Stimulated activated CD8-positive, alpha-beta memory T cell treated with anti-CD3 and anti-CD28 coated beads, Interleukin-7, amount 100 ng/mL, for 48 hours (primary cell): Measurements from ENCODE around the gene EHD2.
A peak's percentile ranks its signal among the peaks of the same experiment; 100 is the strongest.
"Not testable (repeated sequence)": the region's sequence is repeated elsewhere in the genome, so short reads cannot be mapped to it uniquely, and the experiment has no call there.

ENCODE experiments used
- DNase-seq, 2 donors: peaks; one replicate each; pipeline ENCODE4 v3.0.0-alpha.2; 2020; ENCODE audit warnings: low read depth in 1 of 2; ENCODE audit errors: extremely low read depth in 1 of 2

The EHD2 gene, protein sequence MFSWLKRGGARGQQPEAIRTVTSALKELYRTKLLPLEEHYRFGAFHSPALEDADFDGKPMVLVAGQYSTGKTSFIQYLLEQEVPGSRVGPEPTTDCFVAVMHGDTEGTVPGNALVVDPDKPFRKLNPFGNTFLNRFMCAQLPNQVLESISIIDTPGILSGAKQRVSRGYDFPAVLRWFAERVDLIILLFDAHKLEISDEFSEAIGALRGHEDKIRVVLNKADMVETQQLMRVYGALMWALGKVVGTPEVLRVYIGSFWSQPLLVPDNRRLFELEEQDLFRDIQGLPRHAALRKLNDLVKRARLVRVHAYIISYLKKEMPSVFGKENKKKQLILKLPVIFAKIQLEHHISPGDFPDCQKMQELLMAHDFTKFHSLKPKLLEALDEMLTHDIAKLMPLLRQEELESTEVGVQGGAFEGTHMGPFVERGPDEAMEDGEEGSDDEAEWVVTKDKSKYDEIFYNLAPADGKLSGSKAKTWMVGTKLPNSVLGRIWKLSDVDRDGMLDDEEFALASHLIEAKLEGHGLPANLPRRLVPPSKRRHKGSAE

GRCh38 chr19:47713046-47714021 is at the start of gene EHD2:
Gene EHD2 (plus strand): TSS chr19:47713422. CDS start chr19:47716613, 3,191 bp downstream.
- DNase-seq: peak; percentile 10 to 23

- no peak for DNase-seq
Observed at GRCh38 chr19:47663435-47663910, 49.7 kb upstream of the EHD2 start.

DNA sequence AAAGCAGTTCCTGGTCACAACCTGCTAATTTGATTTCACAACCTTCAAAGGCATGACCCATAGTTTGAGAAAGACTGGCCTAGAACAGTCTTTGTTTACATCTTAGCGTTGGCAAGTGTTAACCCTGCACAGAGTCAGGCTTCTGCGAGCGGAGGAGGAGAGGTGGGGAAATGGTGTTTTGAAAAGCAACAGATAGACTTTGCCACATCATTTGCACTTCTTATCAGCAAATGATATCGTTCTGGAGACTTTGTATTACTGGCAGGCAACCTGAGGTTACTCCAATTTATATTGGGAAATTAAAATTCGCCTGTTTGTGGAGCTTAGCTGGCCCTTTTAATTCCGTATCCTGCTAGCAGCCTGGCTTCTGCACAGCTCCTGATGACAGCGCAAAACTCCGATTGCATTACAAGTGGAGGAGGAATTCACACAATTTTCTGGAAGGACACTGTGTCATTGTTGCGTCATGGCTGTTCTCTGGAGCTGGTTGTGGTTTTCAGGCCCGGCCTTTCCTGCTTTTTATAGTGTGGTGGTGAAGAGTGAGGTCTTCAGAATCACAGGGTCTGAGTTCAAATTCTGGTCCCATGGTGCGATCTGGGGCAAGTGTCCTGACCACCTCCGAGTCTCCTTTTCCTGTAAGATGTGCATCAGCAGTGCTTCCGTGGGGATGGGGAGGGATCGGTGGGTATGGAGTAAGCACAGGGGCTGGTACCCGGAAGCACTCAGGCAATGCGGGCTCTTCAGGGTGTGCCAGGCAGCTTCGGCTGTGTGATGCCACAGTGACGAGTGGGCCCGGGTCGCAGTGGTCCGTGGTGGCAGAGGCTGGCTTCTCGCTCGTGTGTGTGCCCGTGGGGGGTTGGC is 49.1 kb upstream of the EHD2 start:
- DNase-seq: no peak

GRCh38 chr19:47668556-47668955 is 44.7 kb upstream of the EHD2 start:
- not testable (repeated sequence) for DNase-seq

DNA sequence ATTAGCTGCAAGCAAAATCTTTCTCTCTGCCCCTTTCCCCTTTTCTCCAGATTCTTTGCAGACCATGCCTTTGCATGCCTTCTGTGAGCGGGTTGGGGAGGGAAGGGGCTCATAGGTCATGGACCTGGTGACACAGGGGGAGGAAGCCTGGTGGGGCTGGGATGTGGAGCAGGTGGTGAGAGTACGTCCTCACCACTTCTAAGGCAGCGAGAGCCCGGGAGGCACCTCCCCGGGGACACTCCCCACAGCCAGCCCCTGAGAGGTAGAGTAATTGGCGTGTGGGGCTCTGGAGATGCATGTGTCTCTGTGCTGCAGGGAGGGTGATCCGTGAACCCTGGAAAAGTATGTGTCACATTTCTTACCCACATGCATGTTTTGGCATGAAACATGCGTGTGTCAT is 42.5 kb upstream of the EHD2 start:
- DNase-seq: no peak

GRCh38 chr19:47671499-47671898 is 41.7 kb upstream of the EHD2 start:
- DNase-seq: no peak

- DNase-seq: no peak
Observed at GRCh38 chr19:47673426-47673825, 39.8 kb upstream of the EHD2 start.

- DNase-seq: no peak
Observed at GRCh38 chr19:47674548-47674947, 38.7 kb upstream of the EHD2 start.

GRCh38 chr19:47675271-47675670 is 38.0 kb upstream of the EHD2 start:
- no peak for DNase-seq

DNA sequence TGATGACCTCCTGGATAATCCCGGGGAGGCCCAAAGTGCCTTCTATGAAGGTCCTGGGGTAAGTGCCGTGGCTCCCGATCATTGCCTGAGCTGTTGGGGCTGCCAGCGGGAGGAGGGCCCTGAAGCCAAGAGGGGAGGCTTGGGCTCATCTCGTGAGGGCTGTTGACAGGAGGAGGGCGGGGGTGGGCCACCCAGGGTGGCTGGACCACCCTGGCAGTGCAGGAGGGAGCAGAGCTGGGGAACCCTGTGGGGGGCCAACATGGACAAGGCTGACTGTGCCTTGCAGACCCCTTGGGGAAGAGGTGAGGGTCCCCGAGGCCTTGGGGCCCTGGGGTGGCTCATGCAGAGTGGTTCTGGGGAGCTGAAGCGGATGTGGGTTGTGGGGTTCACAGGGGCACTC is 37.4 kb upstream of the EHD2 start:
- DNase-seq: no peak

DNA sequence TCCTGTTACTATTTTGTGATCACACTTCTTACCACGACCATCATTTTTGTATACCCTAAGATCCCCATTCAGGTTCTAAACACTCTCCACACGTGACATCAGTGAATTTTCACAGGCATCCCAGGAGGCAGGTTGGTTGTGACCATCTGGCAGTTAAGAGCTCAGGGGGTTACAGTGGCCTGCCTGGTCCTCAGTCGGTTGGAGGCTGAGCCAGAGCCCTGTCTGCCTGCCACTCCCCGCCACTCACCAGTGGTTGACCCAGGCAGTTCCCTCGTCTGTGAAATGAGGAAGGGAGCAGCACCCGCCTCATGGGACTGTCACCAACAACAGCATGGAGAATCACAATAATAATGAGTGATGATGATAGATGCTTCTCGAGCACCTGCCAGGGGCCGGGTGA is 36.4 kb upstream of the EHD2 start:
- DNase-seq: no peak

DNA sequence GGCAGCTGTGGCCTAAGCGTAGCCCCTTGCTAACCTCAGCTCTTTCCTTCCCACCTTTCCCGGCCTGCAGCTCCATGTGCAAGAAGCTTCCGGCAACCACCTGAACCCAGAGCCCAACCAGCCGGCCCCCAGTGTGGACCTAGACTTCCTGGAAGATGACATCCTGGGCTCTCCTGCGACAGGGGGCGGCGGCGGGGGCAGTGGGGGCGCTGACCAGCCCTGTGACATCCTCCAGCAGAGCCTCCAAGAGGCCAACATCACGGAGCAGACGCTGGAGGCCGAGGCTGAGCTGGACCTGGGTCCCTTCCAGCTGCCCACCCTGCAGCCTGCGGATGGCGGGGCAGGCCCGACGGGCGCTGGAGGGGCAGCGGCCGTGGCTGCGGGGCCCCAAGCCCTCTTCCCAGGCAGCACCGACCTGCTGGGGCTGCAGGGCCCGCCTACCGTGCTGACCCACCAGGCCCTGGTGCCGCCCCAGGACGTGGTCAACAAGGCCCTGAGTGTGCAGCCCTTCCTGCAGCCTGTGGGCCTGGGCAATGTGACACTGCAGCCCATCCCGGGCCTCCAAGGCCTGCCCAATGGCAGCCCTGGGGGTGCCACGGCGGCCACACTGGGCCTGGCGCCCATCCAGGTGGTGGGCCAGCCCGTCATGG is 33.8 kb upstream of the EHD2 start:
- no peak for DNase-seq

GRCh38 chr19:47679922-47680857 is 33.0 kb upstream of the EHD2 start:
- DNase-seq: no peak

GRCh38 chr19:47680858-47681332 is 32.3 kb upstream of the EHD2 start:
- no peak for DNase-seq

DNA sequence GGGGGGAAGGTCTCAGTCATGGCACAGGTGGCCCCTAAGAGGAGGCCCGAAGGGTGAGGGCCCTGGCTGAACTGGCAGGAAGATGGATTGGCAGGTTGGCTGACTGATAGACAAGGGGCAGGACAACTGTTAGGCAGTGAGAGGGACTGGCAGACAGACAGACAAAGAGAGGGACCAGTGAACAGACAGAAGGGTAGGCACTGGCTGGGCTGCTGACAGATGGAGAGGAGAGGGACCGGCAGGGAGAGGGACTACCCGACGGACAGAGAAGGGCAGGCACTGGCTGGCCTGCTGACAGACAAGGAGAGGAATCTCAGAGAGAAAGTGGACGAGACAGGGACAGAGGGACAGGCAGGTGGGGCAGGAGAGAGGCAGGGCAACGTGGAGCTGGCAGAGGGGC is 31.8 kb upstream of the EHD2 start:
- DNase-seq: no peak

- no peak for DNase-seq
Observed at GRCh38 chr19:47681936-47682335, 31.3 kb upstream of the EHD2 start.

DNA sequence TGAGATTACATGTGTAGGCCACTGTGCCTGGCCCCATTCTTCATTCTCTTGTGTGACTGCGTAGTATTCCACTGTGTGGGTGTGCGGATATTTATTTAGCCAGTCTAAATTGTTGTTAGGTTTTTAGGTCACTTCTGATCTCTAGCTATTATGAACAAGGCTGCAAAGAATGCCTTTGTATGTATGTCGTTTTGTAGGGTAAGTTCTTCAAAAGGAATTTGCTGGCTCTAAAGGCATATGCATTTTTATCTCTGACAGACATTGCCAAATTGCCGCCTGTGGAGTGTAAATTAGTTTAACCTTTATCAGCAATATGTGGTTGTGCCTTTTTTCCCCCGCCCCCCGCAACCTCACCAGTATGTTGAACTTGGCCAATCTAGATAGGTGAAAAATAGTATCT is 30.3 kb upstream of the EHD2 start:
- no peak for DNase-seq

DNA sequence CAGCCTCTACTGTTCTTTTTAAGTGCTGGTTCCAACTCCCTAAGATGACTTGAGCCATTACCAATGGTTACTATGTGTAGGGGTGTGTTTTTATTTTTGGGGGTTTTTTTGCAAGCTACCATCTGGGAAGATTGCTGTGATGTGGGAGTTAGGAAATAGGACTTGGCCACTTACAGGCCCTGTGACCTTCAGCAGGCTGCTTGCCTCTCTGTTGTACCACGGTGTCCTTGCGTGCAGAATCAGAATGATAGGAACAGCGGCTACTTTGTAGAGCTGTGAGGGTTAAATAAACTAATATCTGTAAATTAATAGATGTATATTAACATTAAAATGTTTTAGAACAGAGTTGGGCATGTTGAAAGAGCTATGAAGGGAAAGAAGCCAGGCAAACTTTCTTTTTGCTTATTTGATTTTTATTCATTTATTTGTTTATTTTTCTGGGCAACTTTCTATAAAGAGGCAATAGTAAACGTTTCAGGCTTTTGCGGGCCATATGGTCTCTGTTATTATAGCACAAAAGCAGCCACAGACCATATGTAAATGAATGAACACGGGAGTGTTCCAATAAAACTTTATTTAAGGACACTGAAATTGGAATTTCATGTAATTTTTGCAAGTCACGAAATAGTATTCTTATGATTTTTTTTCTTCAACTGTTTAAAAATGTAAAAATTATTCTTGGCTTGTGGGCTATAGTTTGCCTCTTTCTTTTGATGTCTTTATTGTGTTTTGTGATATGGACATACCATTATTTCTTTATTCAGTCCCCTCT is 26.4 kb upstream of the EHD2 start:
- DNase-seq: no peak
